IMR-90 (cell line): ENCODE measurements around the gene IL13RA1. TPM values are rescaled to one million over a fixed set of nuclear protein-coding genes. Genes with fewer than 3 reads are reported as not detected.

Experiments
- ATAC-seq: fragments of 200-7000 bp; cut with Tn5 transposase; 2 replicates; pipeline ENCODE4 v1.9.1; 2020; ENCODE audit warnings: low read depth, mild to moderate bottlenecking, moderate library complexity
- BruUV-seq: library from RNA; stranded (reverse); fragments of 400-500 nt; replicated peaks from 2 replicates; lab custom pipeline; 2021; lab: Mats Ljungman, UMichigan
- CTCF ChIA-PET: fragments of 300-600 bp; formaldehyde crosslinking; extraction: SDS; loops from one replicate; lab custom pipeline; 2021; ENCODE audit warnings: antibody characterized with exemption; lab: Yijun Ruan, JAX
- POLR2A ChIA-PET: fragments of 300-600 bp; sonication (Branson Sonifier 250); formaldehyde crosslinking; loops from one replicate; lab custom pipeline; 2022; ENCODE audit warnings: antibody characterized with exemption; ENCODE audit not compliant: unreplicated experiment; lab: Charles Lee
- DNase-seq: peaks from one replicate; pipeline ENCODE4 v3.0.0; 2013
- H2AFZ ChIP-seq: replicated peaks from 2 replicates; pipeline ENCODE3; 2013; ENCODE audit warnings: low read length, mild to moderate bottlenecking; ENCODE audit not compliant: poor library complexity
- H2AK5ac ChIP-seq: 2 replicates; pipeline ENCODE4 v1.6.1; 2013; ENCODE audit warnings: low read depth, low read length, inconsistent platforms
- H2AK9ac ChIP-seq: replicated peaks from 2 replicates; pipeline ENCODE3; 2013; ENCODE audit warnings: mild to moderate bottlenecking, low read depth, low read length, moderate library complexity; ENCODE audit not compliant: poor library complexity
- H2BK120ac ChIP-seq: 2 replicates; pipeline ENCODE4 v1.6.1; 2013; ENCODE audit warnings: low read depth, low read length, inconsistent platforms
- H2BK15ac ChIP-seq: 3 replicates; pipeline ENCODE4 v1.6.1; 2013; ENCODE audit warnings: low read depth, low read length, inconsistent platforms
- H2BK20ac ChIP-seq: 2 replicates; pipeline ENCODE4 v1.6.1; 2013; ENCODE audit warnings: low read depth, mild to moderate bottlenecking, inconsistent platforms, low read length, moderate library complexity
- H2BK5ac ChIP-seq: 2 replicates; pipeline ENCODE4 v1.6.1; 2013; ENCODE audit warnings: mild to moderate bottlenecking, low read depth, low read length, inconsistent platforms; ENCODE audit not compliant: poor library complexity, severe bottlenecking
- H3K14ac ChIP-seq: replicated peaks from 2 replicates; pipeline ENCODE4 v1.6.1; 2013; ENCODE audit warnings: low read depth, low read length, inconsistent platforms
- H3K18ac ChIP-seq: 2 replicates; pipeline ENCODE4 v1.6.1; 2013; ENCODE audit warnings: low read depth, low read length, control low read depth
- H3K23ac ChIP-seq: 2 replicates; pipeline ENCODE4 v1.6.1; 2013; ENCODE audit warnings: low read depth, low read length, inconsistent platforms
- H3K27ac ChIP-seq: 2 replicates; pipeline ENCODE4 v1.5.1; 2013; ENCODE audit warnings: mild to moderate bottlenecking, control low read depth, low read length; ENCODE audit not compliant: insufficient read depth
- H3K27me3 ChIP-seq: 2 replicates; pipeline ENCODE4 v1.6.1; 2013; ENCODE audit warnings: low read length; ENCODE audit not compliant: control insufficient read depth, insufficient read depth
- H3K36me3 ChIP-seq: 2 replicates; pipeline ENCODE4 v1.6.1; 2013; ENCODE audit warnings: low read length, mixed read lengths; ENCODE audit not compliant: control insufficient read depth, insufficient read depth
- H3K4ac ChIP-seq: 2 replicates; pipeline ENCODE4 v1.6.1; 2013; ENCODE audit warnings: low read depth, low read length, inconsistent platforms
- H3K4me1 ChIP-seq: 2 replicates; pipeline ENCODE4 v1.6.1; 2013; ENCODE audit warnings: low read length, mixed read lengths; ENCODE audit not compliant: control insufficient read depth, insufficient read depth
- H3K4me2 ChIP-seq: 2 replicates; pipeline ENCODE4 v1.6.1; 2013; ENCODE audit warnings: low read depth, mild to moderate bottlenecking, control low read depth, low read length, moderate library complexity
- H3K4me3 ChIP-seq: 2 replicates; pipeline ENCODE4 v1.5.1; 2013; ENCODE audit warnings: low read depth, mild to moderate bottlenecking, control low read depth, low read length, moderate library complexity; ENCODE audit not compliant: insufficient read depth
- H3K56ac ChIP-seq: 2 replicates; pipeline ENCODE4 v1.6.1; 2013; ENCODE audit warnings: low read length, inconsistent platforms; ENCODE audit not compliant: insufficient read depth; ENCODE audit errors: extremely low read depth
- H3K79me1 ChIP-seq, 2 experiments: 2 replicates each; pipeline ENCODE4 v1.6.1; 2013; ENCODE audit warnings: low read length in 2 of 2, inconsistent platforms in 1 of 2, low read depth in 1 of 2
- H3K9ac ChIP-seq: 2 replicates; pipeline ENCODE4 v1.6.1; 2013; ENCODE audit warnings: low read depth, low read length, control low read depth
- H3K9me1 ChIP-seq: 2 replicates; pipeline ENCODE4 v1.6.1; 2013; ENCODE audit warnings: low read length, inconsistent platforms; ENCODE audit not compliant: insufficient read depth
- H3K9me3 ChIP-seq: 2 replicates; pipeline ENCODE4 v1.6.1; 2013; ENCODE audit warnings: low read length; ENCODE audit not compliant: control insufficient read depth, insufficient read depth
- H4K20me1 ChIP-seq: 2 replicates; pipeline ENCODE4 v1.6.1; 2013; ENCODE audit warnings: low read length, inconsistent platforms; ENCODE audit not compliant: insufficient read depth
- H4K5ac ChIP-seq: 2 replicates; pipeline ENCODE4 v1.6.1; 2013; ENCODE audit warnings: mild to moderate bottlenecking, low read depth, low read length, control low read depth
- H4K8ac ChIP-seq, 2 experiments: 2 replicates each; pipeline ENCODE4 v1.6.1; 2013; ENCODE audit warnings: low read depth in 2 of 2, low read length in 2 of 2, control low read depth in 1 of 2, inconsistent platforms in 1 of 2
- H4K91ac ChIP-seq: 2 replicates; pipeline ENCODE4 v1.6.1; 2013; ENCODE audit warnings: low read depth, low read length, inconsistent platforms; ENCODE audit not compliant: insufficient read depth
- BHLHE40 ChIP-seq: fragments of 150-350 bp; IDR thresholded peaks from 2 replicates; pipeline ENCODE4 v1.6.1; 2016; ENCODE audit warnings: mild to moderate bottlenecking, low read depth, low read length
- CEBPB ChIP-seq: IDR thresholded peaks from 2 replicates; pipeline ENCODE4 v1.6.1; 2012; ENCODE audit warnings: low read depth, low read length, improper control_type of control experiment
- CHD1 ChIP-seq: IDR thresholded peaks from 2 replicates; pipeline ENCODE4 v1.6.1; 2012; ENCODE audit warnings: low read depth, low read length, improper control_type of control experiment
- CTCF ChIP-seq: conservative IDR thresholded peaks from 2 replicates; pipeline ENCODE4 v1.5.1; 2012; ENCODE audit warnings: mild to moderate bottlenecking, low read depth, low read length, improper control_type of control experiment
- ELK1 ChIP-seq: fragments of 150-350 bp; IDR thresholded peaks from 2 replicates; pipeline ENCODE4 v1.6.1; 2016; ENCODE audit warnings: low read depth, mild to moderate bottlenecking, low read length, moderate library complexity, borderline replicate concordance
- FOS ChIP-seq: fragments of 150-350 bp; IDR thresholded peaks from 2 replicates; pipeline ENCODE4 v1.6.1; 2016; ENCODE audit warnings: low read depth, low read length
- MAFK ChIP-seq: IDR thresholded peaks from 2 replicates; pipeline ENCODE4 v1.6.1; 2012; ENCODE audit warnings: low read depth, low read length, improper control_type of control experiment
- MAZ ChIP-seq: IDR thresholded peaks from 2 replicates; pipeline ENCODE4 v1.6.1; 2012; ENCODE audit warnings: low read depth, mild to moderate bottlenecking, low read length, improper control_type of control experiment, moderate library complexity, borderline replicate concordance
- MXI1 ChIP-seq: IDR thresholded peaks from 2 replicates; pipeline ENCODE4 v1.6.1; 2012; ENCODE audit warnings: low read depth, mild to moderate bottlenecking, low read length, moderate library complexity, borderline replicate concordance
- NFE2L2 ChIP-seq: fragments of 150-350 bp; IDR thresholded peaks from 2 replicates; pipeline ENCODE4 v1.6.1; 2016; ENCODE audit warnings: low read depth, mild to moderate bottlenecking, low read length
- POLR2A ChIP-seq: IDR thresholded peaks from 2 replicates; pipeline ENCODE4 v1.6.1; 2012; ENCODE audit warnings: mild to moderate bottlenecking, low read depth, low read length
- RAD21 ChIP-seq: IDR thresholded peaks from 2 replicates; pipeline ENCODE4 v1.6.1; 2012; ENCODE audit warnings: low read length, improper control_type of control experiment
- RCOR1 ChIP-seq: IDR thresholded peaks from 2 replicates; pipeline ENCODE4 v1.6.1; 2012; ENCODE audit warnings: mild to moderate bottlenecking, low read length, improper control_type of control experiment; ENCODE audit not compliant: insufficient replicate concordance
- RFX5 ChIP-seq: IDR thresholded peaks from 2 replicates; pipeline ENCODE4 v1.8.0; 2012; ENCODE audit warnings: low read depth, mild to moderate bottlenecking, low read length, moderate library complexity
- SMC3 ChIP-seq: fragments of 150-350 bp; IDR thresholded peaks from 2 replicates; pipeline ENCODE4 v1.6.1; 2016; ENCODE audit warnings: low read depth, mild to moderate bottlenecking, antibody characterized with exemption, low read length, moderate library complexity
- USF2 ChIP-seq: fragments of 150-350 bp; IDR thresholded peaks from 2 replicates; pipeline ENCODE4 v1.6.1; 2017; ENCODE audit warnings: mild to moderate bottlenecking, antibody characterized with exemption, low read length, low read depth
- WGBS, 2 experiments: methylation state at CpG; one replicate each; pipeline versions ENCODE4 v1.1.5 to v1.1.7; 2013; ENCODE audit warnings: missing lambda C conversion rate in 2 of 2; ENCODE audit not compliant: insufficient read length in 1 of 2; ENCODE audit errors: extremely low coverage in 2 of 2; 5-methylcytosine and 5-hydroxymethylcytosine counted together
- dilution Hi-C: fragments of 300-500 bp; cut with HindIII; formaldehyde crosslinking; loops from one replicate; pipeline ENCODE4 v1.14.3; 2018; ENCODE audit warnings: low sequenced_read_pairs; ENCODE audit not compliant: unreplicated experiment
- in situ Hi-C: fragments of 300-500 bp; cut with MboI; formaldehyde crosslinking; loops from 3 replicates; pipeline ENCODE4 v1.14.3; 2019; ENCODE audit warnings: low sequenced_read_pairs, inconsistent platforms, mixed read lengths
- intact Hi-C: fragments of 100-400 bp; cut with micrococcal nuclease; formaldehyde crosslinking; loops from 2 replicates; pipeline ENCODE4 v1.10.0; 2022
- polyA plus RNA-seq, 3 experiments: library from polyadenylated mRNA; depleted of rRNA; stranded (reverse); fragments of >200 nt; gene quantifications; 2 replicates each; pipeline ENCODE4 v1.2.3, GENCODE V29; 2012; ENCODE audit warnings: low replicate concordance in 1 of 3
- total RNA-seq: library from RNA; depleted of rRNA; stranded (reverse); fragments of >200 nt; gene quantifications from 2 replicates; pipeline ENCODE4 v1.2.3, GENCODE V29; 2012

The IL13RA1 gene
- total and polyA plus RNA-seq, 2 of the 4 experiments (the other 2 are of a cell fraction), result 24.2 to 31.7 TPM

GRCh38 chrX:118770133-118770760, 42.8 kb downstream of the IL13RA1 start:
- Histone ChIP-seq H3K27me3 (no peaks in the 10 kb centered on the region), H3K79me1 (no peaks in the 10 kb centered on the region), H3K9me3 (no peaks in the 10 kb centered on the region), H2AFZ (no peak overlapping the region), H3K9ac (no peak overlapping the region), H2AK5ac (no peak overlapping the region), H3K36me3 (peaks cover 11% of the 10 kb centered on the region), H3K14ac (no peak overlapping the region), H3K4me1 (no peaks in the 10 kb centered on the region), H4K5ac (no peak overlapping the region), H2BK15ac (no peak overlapping the region), H3K23ac (no peak overlapping the region), H4K20me1 (no peaks in the 10 kb centered on the region), H3K4ac (no peak overlapping the region), H2AK9ac (no peak overlapping the region), H2BK120ac (no peak overlapping the region), H3K27ac (no peak overlapping the region), H3K9me1 (no peaks in the 10 kb centered on the region), H3K4me3 (no peak overlapping the region), H3K18ac (no peak overlapping the region), H2BK20ac (no peak overlapping the region), H4K91ac (no peak overlapping the region), H3K4me2 (no peak overlapping the region), H4K8ac (no peak overlapping the region), H2BK5ac (no peak overlapping the region), H3K56ac (no peak overlapping the region)
- dilution Hi-C loops, result no loop called here
- intact Hi-C loops, result no loop called here
- TF ChIP-seq RAD21, result no peak
- TF ChIP-seq RFX5, result no peak
- TF ChIP-seq NFE2L2, result no peak
- TF ChIP-seq FOS, result no peak
- no peak for TF ChIP-seq MXI1
- no peak for TF ChIP-seq CHD1
- TF ChIP-seq USF2, result no peak
- no peak for TF ChIP-seq RCOR1
- no peak for TF ChIP-seq SMC3
- no peak for TF ChIP-seq POLR2A
- no peak for TF ChIP-seq CTCF
- no peak for TF ChIP-seq MAZ
- TF ChIP-seq MAFK, result no peak
- no peak for TF ChIP-seq ELK1
- TF ChIP-seq BHLHE40, result no peak
- no peak for TF ChIP-seq CEBPB
- ATAC-seq (no peak), DNase-seq (no peak)
- in situ Hi-C loops, result no loop called here
- ChIA-PET CTCF (no interaction called here), POLR2A (no interaction called here)
- WGBS, 2 experiments, result 91% methylated on average over 5 of the region's 38 CpGs; no CpG with 5 or more reads in 1 of the 2 experiments
- BruUV-seq, result no TSS peak
